Fibroblast of villous mesenchyme (primary cell): ENCODE results near the gene TNFSF9. TPM values are rescaled to one million over a fixed set of nuclear protein-coding genes. Genes with fewer than 3 reads are reported as not detected.

Experiments
- DNase-seq: peaks from one replicate; pipeline ENCODE4 v3.0.0-alpha.2; 2010; ENCODE audit warnings: low read depth
- H3K4me3 ChIP-seq: 2 replicates; pipeline ENCODE4 v1.5.1; 2011; ENCODE audit warnings: low read depth, mild to moderate bottlenecking, low read length
- total RNA-seq: library from RNA; depleted of rRNA; stranded (reverse); fragments of >200 nt; gene quantifications from 2 replicates; pipeline ENCODE4 v1.2.3, GENCODE V29; 2012
- TF ChIP-seq, protein P1 (sequence below): IDR thresholded peaks from 2 replicates; pipeline ENCODE4 v1.5.1; 2012; ENCODE audit warnings: low read depth, mild to moderate bottlenecking, low read length; ENCODE audit not compliant: insufficient read depth

Gene TNFSF9
- total RNA-seq, 1 donor: not detected

GRCh38 chr19:6528544-6529121 is 2.2 kb upstream of the TNFSF9 start:
- no peak overlapping the region for H3K4me3 ChIP-seq
- no peak for DNase-seq
- TF ChIP-seq, protein P1, sequence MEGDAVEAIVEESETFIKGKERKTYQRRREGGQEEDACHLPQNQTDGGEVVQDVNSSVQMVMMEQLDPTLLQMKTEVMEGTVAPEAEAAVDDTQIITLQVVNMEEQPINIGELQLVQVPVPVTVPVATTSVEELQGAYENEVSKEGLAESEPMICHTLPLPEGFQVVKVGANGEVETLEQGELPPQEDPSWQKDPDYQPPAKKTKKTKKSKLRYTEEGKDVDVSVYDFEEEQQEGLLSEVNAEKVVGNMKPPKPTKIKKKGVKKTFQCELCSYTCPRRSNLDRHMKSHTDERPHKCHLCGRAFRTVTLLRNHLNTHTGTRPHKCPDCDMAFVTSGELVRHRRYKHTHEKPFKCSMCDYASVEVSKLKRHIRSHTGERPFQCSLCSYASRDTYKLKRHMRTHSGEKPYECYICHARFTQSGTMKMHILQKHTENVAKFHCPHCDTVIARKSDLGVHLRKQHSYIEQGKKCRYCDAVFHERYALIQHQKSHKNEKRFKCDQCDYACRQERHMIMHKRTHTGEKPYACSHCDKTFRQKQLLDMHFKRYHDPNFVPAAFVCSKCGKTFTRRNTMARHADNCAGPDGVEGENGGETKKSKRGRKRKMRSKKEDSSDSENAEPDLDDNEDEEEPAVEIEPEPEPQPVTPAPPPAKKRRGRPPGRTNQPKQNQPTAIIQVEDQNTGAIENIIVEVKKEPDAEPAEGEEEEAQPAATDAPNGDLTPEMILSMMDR: no peak

GRCh38 chr19:6529351-6529750 is 1.5 kb upstream of the TNFSF9 start:
- TF ChIP-seq, protein P1: no peak
- no peak for DNase-seq
- no peak overlapping the region for H3K4me3 ChIP-seq

GRCh38 chr19:6529937-6530385 is 865 bp upstream of the TNFSF9 start:
- peak overlapping the region; percentile 68 for H3K4me3 ChIP-seq
- DNase-seq: no peak
- TF ChIP-seq, protein P1: no peak

DNA sequence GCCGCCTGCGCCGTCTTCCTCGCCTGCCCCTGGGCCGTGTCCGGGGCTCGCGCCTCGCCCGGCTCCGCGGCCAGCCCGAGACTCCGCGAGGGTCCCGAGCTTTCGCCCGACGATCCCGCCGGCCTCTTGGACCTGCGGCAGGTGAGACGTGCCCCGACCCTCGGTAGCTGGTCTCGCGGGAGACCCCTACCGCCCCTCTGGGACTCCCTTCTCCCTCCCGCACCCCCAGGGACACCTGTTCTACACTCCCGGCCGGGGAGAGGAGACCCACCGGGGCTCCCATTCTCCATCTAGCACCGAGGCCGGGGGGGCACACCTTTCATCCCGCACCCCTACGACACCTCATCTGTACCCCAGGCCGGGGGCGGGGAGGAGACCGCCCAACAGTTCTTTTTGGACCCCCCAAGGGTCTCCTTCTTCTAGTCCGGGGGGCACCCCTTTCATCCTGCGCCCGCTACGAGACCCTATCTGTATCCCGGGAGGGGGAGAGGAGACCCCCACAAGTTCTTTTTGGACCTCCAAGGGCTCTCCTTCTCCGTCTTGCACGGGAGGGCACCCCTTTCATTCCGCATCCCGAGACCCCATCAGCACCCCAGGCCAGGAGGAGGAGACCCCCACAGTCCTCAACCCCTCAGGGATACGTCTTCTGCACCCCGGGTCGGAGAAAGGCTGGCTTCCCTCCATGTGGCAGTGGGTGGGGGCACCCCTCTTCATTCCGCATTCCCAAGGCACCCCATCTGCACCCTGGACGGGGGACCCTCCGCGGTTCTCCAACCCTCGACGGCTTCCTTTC is 533 bp downstream of the TNFSF9 start:
- TF ChIP-seq, protein P1: no peak
- peak overlapping the region; percentile 68 for H3K4me3 ChIP-seq
- no peak for DNase-seq

DNA sequence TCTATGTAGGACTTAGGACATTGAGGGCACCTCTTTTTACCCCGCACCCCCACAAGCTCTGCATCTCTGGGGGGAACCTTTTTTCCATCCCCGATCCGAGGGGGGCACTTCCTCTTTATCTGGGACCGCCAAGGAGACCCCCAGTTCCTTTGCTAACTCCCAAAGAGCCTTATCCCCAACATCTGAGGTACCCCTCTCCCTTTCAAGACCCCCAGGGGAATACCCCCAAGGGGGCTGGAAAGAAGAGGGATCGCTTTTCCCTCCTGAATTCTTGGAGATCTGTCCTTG is 1.1 kb downstream of the TNFSF9 start:
- TF ChIP-seq, protein P1: no peak
- no peak for DNase-seq
- no peak overlapping the region for H3K4me3 ChIP-seq

DNA sequence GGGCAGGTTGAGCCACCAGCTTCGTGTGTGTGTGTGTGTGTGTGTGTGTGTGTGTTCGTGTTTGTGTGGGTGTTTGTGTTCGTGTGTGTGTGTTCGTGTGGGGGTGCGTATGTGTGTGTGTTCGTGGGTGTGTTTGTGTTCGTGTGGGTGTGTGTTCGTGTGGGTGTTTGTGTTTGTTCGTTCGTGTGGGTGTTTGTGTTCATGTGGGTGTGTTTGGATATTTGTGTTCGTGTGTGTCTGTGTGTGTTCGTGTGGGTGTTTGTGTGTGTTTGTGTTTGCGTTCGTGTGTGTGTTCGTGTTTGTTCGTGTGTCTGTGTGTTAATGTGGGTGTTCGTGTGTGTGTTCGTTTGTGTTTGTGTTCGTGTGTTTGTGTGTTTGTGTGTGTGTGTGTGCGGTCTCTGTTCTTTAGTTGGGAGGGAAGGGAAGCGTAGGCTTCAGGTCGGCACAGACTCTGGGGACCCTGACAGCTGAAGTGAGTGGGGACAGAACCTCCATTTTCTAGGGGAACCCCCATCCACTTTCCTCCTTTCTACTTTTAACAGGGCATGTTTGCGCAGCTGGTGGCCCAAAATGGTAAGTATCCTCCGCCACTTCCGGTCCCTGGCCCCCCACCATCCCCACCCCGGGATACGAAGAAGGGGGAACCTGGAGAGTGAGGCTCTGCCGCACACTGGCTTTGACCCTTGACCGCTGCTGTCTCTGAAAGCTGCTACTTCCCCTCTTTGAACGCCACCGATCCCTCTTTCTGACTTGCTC is 1.6 kb downstream of the TNFSF9 start:
- no peak overlapping the region for H3K4me3 ChIP-seq
- no peak for DNase-seq
- TF ChIP-seq, protein P1: no peak
